ENCODE results near the gene FCGR3A. TPM values are rescaled to one million over a fixed set of nuclear protein-coding genes. Genes with fewer than 3 reads are reported as not detected.
"Not testable (repeated sequence)": the region's sequence is repeated elsewhere in the genome, so short reads cannot be mapped to it uniquely, and the experiment has no call there.

FCGR3A gene
- total RNA-seq, 2 donors from 2014 or later, result not detected

- not testable (repeated sequence) for H3K4me3 Mint-ChIP-seq; H3K4me1 ChIP-seq (ENCODE audit: control insufficient read depth, insufficient read depth, low read length); DNase-seq; H3K36me3 Mint-ChIP-seq (ENCODE audit: low read depth); H3K27me3 ChIP-seq (ENCODE audit: control insufficient read depth, insufficient read depth, low read length, poor library complexity, severe bottlenecking); H3K9ac ChIP-seq (ENCODE audit: extremely low read depth, low read length, poor library complexity, severe bottlenecking); H3K4me1 Mint-ChIP-seq; H3K27me3 Mint-ChIP-seq (ENCODE audit: insufficient read depth); H3K9me3 Mint-ChIP-seq; H3K27ac Mint-ChIP-seq; H3K4me3 ChIP-seq (ENCODE audit: low read length); H3K9me3 ChIP-seq (ENCODE audit: control insufficient read depth, low read length); H3K27ac ChIP-seq (ENCODE audit: low read depth, low read length); H3K36me3 ChIP-seq (ENCODE audit: control insufficient read depth, insufficient read depth, low read length)
- WGBS, 2 experiments (ENCODE audit: insufficient coverage in 1 of 2, insufficient read length in 1 of 2), result 90 to 95% methylated on average over 3 to 5 of the region's 6 CpGs
Measured at GRCh38 chr1:161512636-161513447, 36.8 kb downstream of the FCGR3A start.

GRCh38 chr1:161511756-161512060 is 37.9 kb downstream of the FCGR3A start:
- no peak overlapping the region for H3K27ac Mint-ChIP-seq
- 91% methylated on average over 6 to 7 of the region's 7 CpGs for WGBS, 2 experiments (ENCODE audit: insufficient coverage in 1 of 2, insufficient read length in 1 of 2)
- H3K4me1 Mint-ChIP-seq, result peaks cover 5% of the 10 kb centered on the region
- Histone ChIP-seq H3K27ac (ENCODE audit: low read depth, low read length) (no peak overlapping the region), H3K4me3 (ENCODE audit: low read length) (no peak overlapping the region), H3K36me3 (ENCODE audit: control insufficient read depth, insufficient read depth, low read length) (no peaks in the 10 kb centered on the region), H3K9me3 (ENCODE audit: control insufficient read depth, low read length) (no peaks in the 10 kb centered on the region), H3K9ac (ENCODE audit: extremely low read depth, low read length, poor library complexity, severe bottlenecking) (no peak overlapping the region), H3K4me1 (ENCODE audit: control insufficient read depth, insufficient read depth, low read length) (no peaks in the 10 kb centered on the region), H3K27me3 (ENCODE audit: control insufficient read depth, insufficient read depth, low read length, poor library complexity, severe bottlenecking) (no peaks in the 10 kb centered on the region)
- no peak for DNase-seq
- H3K9me3 Mint-ChIP-seq, result no peaks in the 10 kb centered on the region
- H3K36me3 Mint-ChIP-seq (ENCODE audit: low read depth), result no peaks in the 10 kb centered on the region
- H3K4me3 Mint-ChIP-seq, result no peak overlapping the region
- TF ChIP-seq CTCF (conservative IDR thresholded peaks at IDR 0.05), result no peak
- no peaks in the 10 kb centered on the region for H3K27me3 Mint-ChIP-seq (ENCODE audit: insufficient read depth)

GRCh38 chr1:161511018-161511755 is 38.4 kb downstream of the FCGR3A start:
- no peaks in the 10 kb centered on the region for H3K27me3 Mint-ChIP-seq (ENCODE audit: insufficient read depth)
- H3K4me1 Mint-ChIP-seq, result peaks cover 10% of the 10 kb centered on the region
- H3K4me3 Mint-ChIP-seq, result no peak overlapping the region
- TF ChIP-seq CTCF (conservative IDR thresholded peaks at IDR 0.05), result no peak
- no peaks in the 10 kb centered on the region for H3K36me3 ChIP-seq (ENCODE audit: control insufficient read depth, insufficient read depth, low read length)
- no peak overlapping the region for H3K4me3 ChIP-seq (ENCODE audit: low read length)
- no peak for DNase-seq
- no peaks in the 10 kb centered on the region for H3K9me3 Mint-ChIP-seq
- H3K9ac ChIP-seq (ENCODE audit: extremely low read depth, low read length, poor library complexity, severe bottlenecking), result no peak overlapping the region
- no peak overlapping the region for H3K27ac Mint-ChIP-seq
- H3K27ac ChIP-seq (ENCODE audit: low read depth, low read length), result no peak overlapping the region
- 84 to 87% methylated on average over 3 to 5 of the region's 5 CpGs for WGBS, 2 experiments (ENCODE audit: insufficient coverage in 1 of 2, insufficient read length in 1 of 2)
- H3K9me3 ChIP-seq (ENCODE audit: control insufficient read depth, low read length), result no peaks in the 10 kb centered on the region
- H3K4me1 ChIP-seq (ENCODE audit: control insufficient read depth, insufficient read depth, low read length), result no peaks in the 10 kb centered on the region
- H3K27me3 ChIP-seq (ENCODE audit: control insufficient read depth, insufficient read depth, low read length, poor library complexity, severe bottlenecking), result no peaks in the 10 kb centered on the region
- H3K36me3 Mint-ChIP-seq (ENCODE audit: low read depth), result no peaks in the 10 kb centered on the region
